Activated effector memory CD4-positive, alpha-beta T cell treated with anti-CD3 and anti-CD28 coated beads, Interleukin-2, amount 50 U/mL, for 16 hours (primary cell): Measurements from ENCODE around the gene PRPF38A.

Source experiments
- DNase-seq: peaks from one replicate; pipeline ENCODE4 v3.0.0-alpha.2; 2020

Gene PRPF38A

DNA sequence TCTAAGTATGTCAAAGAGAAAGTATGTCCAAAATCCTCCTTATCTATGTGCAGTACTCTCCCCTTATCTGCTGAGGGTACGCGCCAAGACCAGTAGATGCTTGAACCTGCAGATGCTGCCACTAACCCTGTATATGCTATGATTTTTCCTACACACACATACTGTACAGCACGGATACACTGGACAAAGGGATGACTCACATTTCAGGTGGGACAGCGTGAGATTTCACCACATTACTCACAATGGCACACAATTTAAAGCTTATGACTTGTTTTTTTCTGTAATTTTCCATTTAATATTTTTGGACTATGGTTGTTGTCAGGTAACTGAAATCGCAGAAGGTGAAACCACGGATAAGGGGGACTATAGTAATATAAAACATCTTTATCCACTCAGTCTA lies 4.3 kb upstream of the PRPF38A start:
- no peak for DNase-seq

DNA sequence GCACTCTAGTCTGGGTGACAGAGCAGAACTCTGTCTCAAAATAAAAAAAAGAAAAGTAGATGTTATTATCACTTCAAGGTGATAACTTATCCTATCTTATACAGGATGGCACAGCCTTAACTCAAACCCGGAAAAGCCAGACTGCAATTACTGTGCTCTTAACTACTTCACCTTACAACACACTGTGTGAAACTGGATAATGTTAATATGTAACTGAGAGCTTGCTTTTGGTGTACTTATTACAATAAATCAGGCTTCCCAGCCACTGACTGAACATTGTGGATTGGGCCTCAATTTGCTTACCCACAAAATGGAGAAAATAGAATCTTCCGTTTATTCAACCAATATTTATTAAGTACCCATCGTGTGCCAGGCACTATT lies 1.6 kb upstream of the PRPF38A start:
- no peak for DNase-seq

DNA sequence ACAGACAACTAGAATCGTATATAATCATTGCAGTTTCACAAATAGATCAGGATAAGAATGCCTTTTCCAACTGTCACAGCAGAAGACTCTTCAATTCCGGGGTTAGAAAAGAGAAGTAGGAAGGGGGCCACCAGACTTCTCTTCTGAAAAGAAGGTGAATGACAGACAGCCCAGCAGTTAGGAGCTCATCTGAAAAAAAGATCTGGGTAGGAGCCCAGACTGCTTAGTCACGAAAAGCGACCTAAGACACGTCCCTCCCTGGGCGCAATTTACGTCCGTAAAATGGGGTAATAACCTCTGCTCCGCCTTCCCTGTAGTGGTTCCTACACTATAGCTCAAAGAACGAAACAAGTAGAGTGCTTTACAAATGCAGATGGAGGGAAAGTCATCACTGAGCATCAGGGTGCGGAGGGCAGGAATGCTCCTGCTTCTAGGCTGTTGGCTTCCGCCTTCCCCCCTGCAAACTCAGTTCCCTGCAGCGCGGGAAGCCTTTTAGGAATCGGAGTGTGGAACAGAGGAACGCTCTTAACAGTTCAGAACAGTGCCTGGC lies 761 bp upstream of the PRPF38A start:
- DNase-seq: peak; percentile 78

- no peak for DNase-seq
These were observed 555 bp downstream of the PRPF38A start for GRCh38 chr1:52404975-52405338.

GRCh38 chr1:52413410-52413989 lies 9.1 kb downstream of the PRPF38A start:
- DNase-seq: no peak

- no peak for DNase-seq
These were observed 10.5 kb downstream of the PRPF38A start for GRCh38 chr1:52414942-52415341.

DNA sequence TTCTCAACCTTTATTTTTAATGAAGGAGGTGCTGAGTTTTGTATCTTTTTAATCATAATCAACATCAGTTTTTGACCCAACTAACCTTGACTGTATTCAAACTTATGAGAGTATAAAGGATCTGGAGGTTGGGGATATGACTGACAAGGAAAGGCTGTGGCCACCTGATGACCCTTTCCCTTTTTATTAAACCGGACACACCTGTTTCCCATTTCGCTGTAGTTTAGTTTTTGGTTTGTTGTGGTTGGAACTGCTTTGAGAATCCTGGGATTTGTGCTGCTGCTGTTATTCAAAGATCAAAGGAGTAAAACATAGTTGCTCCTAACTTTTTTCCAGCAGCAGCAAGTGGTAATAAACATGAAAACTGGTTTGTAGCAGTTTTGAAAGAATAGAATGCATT lies 12.4 kb downstream of the PRPF38A start:
- DNase-seq: no peak

- no peak for DNase-seq
These were observed 16.3 kb downstream of the PRPF38A start for GRCh38 chr1:52420713-52421112.

DNA sequence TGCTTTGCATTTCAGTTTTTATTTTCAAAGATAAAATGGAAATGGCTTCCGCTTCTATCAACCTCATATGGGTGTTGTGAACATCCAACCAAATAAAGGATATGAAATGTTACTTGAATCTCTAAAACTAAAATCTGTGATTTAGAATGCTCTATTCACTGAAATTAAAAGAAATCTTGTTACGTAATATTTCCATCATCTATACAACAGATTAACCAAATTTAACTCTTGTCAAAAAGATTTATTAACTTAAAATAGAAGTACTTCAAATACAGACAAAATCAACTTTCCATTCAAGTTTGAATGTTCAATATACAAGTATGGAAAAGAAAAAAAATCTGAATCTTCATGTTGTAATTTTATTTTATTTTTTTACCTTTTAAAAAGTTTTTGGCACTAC lies 18.7 kb downstream of the PRPF38A start:
- no peak for DNase-seq

- peak; percentile 87 for DNase-seq
These were observed 19.4 kb downstream of the PRPF38A start for GRCh38 chr1:52423771-52424170.

DNA sequence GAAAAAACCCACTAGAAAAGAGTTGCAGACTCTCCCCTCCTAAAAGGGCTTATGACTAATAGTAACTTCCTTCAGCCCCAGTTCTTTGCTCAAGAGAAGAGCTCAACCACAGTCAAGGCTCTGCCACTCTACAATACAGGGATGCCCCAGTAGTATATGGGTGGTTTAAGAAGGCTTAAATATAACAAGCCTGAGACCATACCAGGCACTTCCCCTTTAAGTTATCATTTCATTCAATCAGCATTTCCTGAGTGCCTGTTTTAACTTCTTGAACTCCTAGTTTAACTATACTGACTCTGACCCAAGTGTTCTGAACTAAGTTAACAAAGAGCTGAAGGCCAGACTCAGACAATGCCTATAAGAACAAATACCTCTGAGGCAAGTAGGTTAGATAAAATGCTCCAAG lies 19.8 kb downstream of the PRPF38A start:
- DNase-seq: no peak

GRCh38 chr1:52424813-52425212 lies 20.4 kb downstream of the PRPF38A start:
- no peak for DNase-seq

- DNase-seq: no peak
These were observed 22.0 kb downstream of the PRPF38A start for GRCh38 chr1:52426371-52426770.

- DNase-seq: no peak
These were observed 22.8 kb downstream of the PRPF38A start for GRCh38 chr1:52427152-52427551.

DNA sequence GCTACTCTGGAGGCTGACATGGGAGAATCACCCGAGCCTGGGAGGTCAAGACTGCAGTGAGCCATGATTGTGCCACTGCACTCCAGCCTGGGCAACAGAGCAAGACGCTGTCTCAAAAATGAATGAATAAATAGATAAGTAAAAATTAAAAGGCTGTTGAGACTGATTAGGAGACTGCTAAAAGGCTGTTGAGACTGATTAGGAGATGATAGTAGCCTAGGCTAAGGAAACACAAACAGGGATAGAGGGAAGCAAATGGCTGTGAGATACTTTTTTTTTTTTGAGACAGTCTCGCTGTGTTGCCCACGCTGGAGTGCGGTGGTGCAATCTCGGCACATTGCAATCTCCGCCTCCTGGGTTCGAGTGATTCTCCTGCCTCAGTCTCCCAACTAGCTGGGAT lies 28.4 kb downstream of the PRPF38A start:
- no peak for DNase-seq

DNA sequence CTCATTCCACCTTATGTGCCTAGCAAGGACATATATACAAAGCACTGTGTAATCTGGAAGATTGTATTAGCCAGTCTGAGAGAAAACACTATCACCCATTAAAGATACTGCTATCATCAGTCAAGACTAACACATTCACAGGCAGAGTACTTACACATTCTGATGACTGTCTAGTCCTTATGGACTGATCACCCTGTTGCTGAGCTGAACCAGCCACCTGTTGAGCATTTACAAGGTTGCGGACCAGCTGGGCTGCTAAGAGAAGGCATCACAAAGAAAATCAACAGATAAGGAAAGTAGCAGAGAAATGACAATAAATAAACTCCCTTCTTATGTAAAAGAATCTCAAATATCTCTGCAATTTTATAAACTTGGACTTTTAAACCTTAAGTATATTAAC lies 30.8 kb downstream of the PRPF38A start:
- DNase-seq: no peak

DNA sequence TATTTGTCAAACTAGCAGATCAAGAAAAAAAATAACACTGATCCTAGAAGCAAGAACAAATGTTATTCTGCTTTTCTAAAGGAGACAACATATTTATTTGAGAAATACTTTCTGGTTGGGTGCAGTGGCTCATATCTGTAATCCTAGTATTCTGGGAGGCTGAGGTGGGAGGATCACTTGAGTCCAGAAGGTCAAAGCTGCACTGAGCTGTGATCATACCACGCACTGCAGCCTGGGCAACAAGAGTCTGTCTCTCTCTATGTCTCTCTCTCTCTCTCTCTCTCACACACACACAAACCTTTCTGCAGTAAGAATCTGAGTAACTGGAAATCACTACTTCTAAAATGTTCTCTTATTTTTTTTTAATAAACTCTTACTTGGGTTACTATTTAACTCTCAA lies 31.2 kb downstream of the PRPF38A start:
- DNase-seq: no peak

- no peak for DNase-seq
These were observed 32.4 kb downstream of the PRPF38A start for GRCh38 chr1:52436817-52437216.

- DNase-seq: no peak
These were observed 35.6 kb downstream of the PRPF38A start for GRCh38 chr1:52439976-52440375.

- DNase-seq: no peak
These were observed 40.1 kb downstream of the PRPF38A start for GRCh38 chr1:52444463-52444862.

- DNase-seq: no peak
These were observed 49.7 kb downstream of the PRPF38A start for GRCh38 chr1:52454127-52454526.

GRCh38 chr1:52454779-52455178 lies 50.4 kb downstream of the PRPF38A start:
- no peak for DNase-seq

DNA sequence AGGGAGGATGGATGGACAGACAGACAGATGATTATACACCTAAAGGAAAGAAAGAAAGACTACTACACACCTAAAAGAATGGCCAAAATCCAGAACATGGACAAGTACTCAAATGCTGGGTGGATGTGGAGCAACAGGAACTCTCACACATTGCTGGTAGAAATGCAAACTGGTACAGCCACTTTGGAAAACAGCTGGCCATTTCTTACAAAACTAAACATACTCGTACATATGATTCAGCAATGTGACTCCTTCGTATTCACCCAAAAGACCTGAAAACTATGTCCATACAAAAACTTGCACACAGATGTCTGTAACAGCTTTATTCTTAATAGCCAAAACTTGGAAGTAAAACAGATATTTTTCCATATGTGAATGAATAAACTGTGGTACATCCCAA lies 51.3 kb downstream of the PRPF38A start:
- DNase-seq: no peak

GRCh38 chr1:52460694-52461093 lies 56.3 kb downstream of the PRPF38A start:
- DNase-seq: no peak

DNA sequence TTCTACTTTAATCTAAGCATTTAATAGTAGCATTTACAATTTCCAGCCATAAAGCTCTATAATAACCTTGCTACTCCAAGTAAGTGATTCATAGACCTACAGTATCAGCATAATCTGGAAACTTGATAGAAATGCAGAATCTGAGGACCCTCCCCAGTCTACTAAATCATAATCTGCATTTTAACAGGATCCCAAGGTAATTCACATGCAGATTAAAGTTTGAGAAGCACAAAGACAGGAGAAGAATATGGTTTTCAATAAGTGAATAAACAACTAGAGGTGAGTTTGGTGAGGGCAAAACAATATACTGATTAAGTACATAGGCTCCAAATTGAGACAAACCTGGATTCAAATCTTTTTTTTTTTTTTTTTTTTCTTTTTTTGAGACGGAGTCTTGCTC lies 57.4 kb downstream of the PRPF38A start:
- DNase-seq: no peak

- no peak for DNase-seq
These were observed 59.5 kb downstream of the PRPF38A start for GRCh38 chr1:52463891-52464290.
